Liver (tissue), 9 donors: ENCODE measurements around the gene ANP32B. TPM values are rescaled to one million over a fixed set of nuclear protein-coding genes. Genes with fewer than 3 reads are reported as not detected.

Experiments used
- DNase-seq: peaks from one replicate; pipeline ENCODE4 v3.0.0-alpha.2; 2017; ENCODE audit warnings: low spot score
- H3K27ac ChIP-seq, 2 donors: one replicate each; pipeline ENCODE4 v1.7.0; 2013; ENCODE audit warnings: inconsistent platforms in 2 of 2, low read length in 2 of 2, control low read depth in 1 of 2, low read depth in 1 of 2, mild to moderate bottlenecking in 1 of 2
- H3K27me3 ChIP-seq, 4 donors: one replicate each; pipeline versions ENCODE4 v1.6.1 to v1.7.0; 2013; ENCODE audit warnings: low read length in 3 of 4, inconsistent platforms in 1 of 4, mild to moderate bottlenecking in 1 of 4, moderate library complexity in 1 of 4; ENCODE audit not compliant: control insufficient read depth in 4 of 4, insufficient read depth in 4 of 4
- H3K36me3 ChIP-seq, 4 donors: one replicate each; pipeline versions ENCODE4 v1.6.1 to v1.7.0; 2013; ENCODE audit warnings: low read length in 3 of 4, mild to moderate bottlenecking in 3 of 4, low read depth in 1 of 4, moderate library complexity in 1 of 4; ENCODE audit not compliant: control insufficient read depth in 4 of 4, insufficient read depth in 3 of 4
- H3K4me1 ChIP-seq, 4 donors: one replicate each; pipeline versions ENCODE4 v1.6.1 to v1.7.0; 2013; ENCODE audit warnings: low read length in 3 of 4, mild to moderate bottlenecking in 3 of 4, moderate library complexity in 1 of 4; ENCODE audit not compliant: control insufficient read depth in 4 of 4, insufficient read depth in 4 of 4
- H3K4me3 ChIP-seq, 3 donors: one replicate each; pipeline versions ENCODE4 v1.6.1 to v1.7.0; 2013; ENCODE audit warnings: low read length in 3 of 3, control low read depth in 1 of 3, low read depth in 1 of 3, mild to moderate bottlenecking in 1 of 3
- H3K9ac ChIP-seq, 2 donors: one replicate each; pipeline ENCODE4 v1.7.0; 2013; ENCODE audit warnings: low read length in 2 of 2, mild to moderate bottlenecking in 2 of 2, moderate library complexity in 2 of 2, control low read depth in 1 of 2, low read depth in 1 of 2
- H3K9me3 ChIP-seq, 4 donors: one replicate each; pipeline versions ENCODE4 v1.6.1 to v1.7.0; 2013; ENCODE audit warnings: low read length in 3 of 4; ENCODE audit not compliant: control insufficient read depth in 4 of 4
- ATF3 ChIP-seq: IDR thresholded peaks from 2 replicates; pipeline ENCODE4 v1.6.1; 2016; ENCODE audit warnings: antibody characterized with exemption
- EGR1 ChIP-seq, 2 donors: IDR thresholded peaks; 2 replicates each; pipeline ENCODE4 v1.6.1; 2016 to 2018; ENCODE audit warnings: antibody characterized with exemption in 2 of 2, low read depth in 2 of 2
- FOXA1 ChIP-seq: IDR thresholded peaks from 2 replicates; pipeline ENCODE4 v1.6.1; 2016; ENCODE audit warnings: antibody characterized with exemption
- HNF4A ChIP-seq, 2 donors: conservative IDR thresholded peaks; 2 replicates each; pipeline ENCODE4 v1.6.1; 2016; ENCODE audit warnings: antibody characterized with exemption in 2 of 2, mild to moderate bottlenecking in 2 of 2
- JUND ChIP-seq, 2 donors: IDR thresholded peaks; 2 replicates each; pipeline ENCODE4 v1.6.1; 2016; ENCODE audit warnings: antibody characterized with exemption in 2 of 2
- MAX ChIP-seq: IDR thresholded peaks from 2 replicates; pipeline ENCODE4 v1.6.1; 2016; ENCODE audit warnings: antibody characterized with exemption
- NR2F2 ChIP-seq: IDR thresholded peaks from 2 replicates; pipeline ENCODE4 v1.6.1; 2016; ENCODE audit warnings: antibody characterized with exemption
- REST ChIP-seq: IDR thresholded peaks from 2 replicates; pipeline ENCODE4 v1.6.1; 2016; ENCODE audit warnings: antibody characterized with exemption, mild to moderate bottlenecking
- RXRA ChIP-seq, 2 donors: IDR thresholded peaks; 2 replicates each; pipeline ENCODE4 v1.6.1; 2017 to 2018; ENCODE audit warnings: antibody characterized with exemption in 2 of 2, mild to moderate bottlenecking in 1 of 2
- SP1 ChIP-seq: IDR thresholded peaks from 2 replicates; pipeline ENCODE4 v1.6.1; 2018; ENCODE audit warnings: antibody characterized with exemption, mild to moderate bottlenecking
- TAF1 ChIP-seq: conservative IDR thresholded peaks from 2 replicates; pipeline ENCODE4 v1.6.1; 2016; ENCODE audit warnings: antibody characterized with exemption, mild to moderate bottlenecking
- WGBS: extraction: QIAGEN DNeasy Blood & Tissue Kit; methylation state at CpG from one replicate; pipeline ENCODE4 v1.1.7; 2013; 5-methylcytosine and 5-hydroxymethylcytosine counted together
- polyA plus RNA-seq, 2 donors: library from polyadenylated mRNA; stranded (reverse) in 1 of 2; unstranded in 1 of 2; fragments of 200-250 nt in 1 of 2; fragments of >200 nt in 1 of 2; fragmentation: Nextera tagmentation in 1 of 2; extraction: Ambion mirVana in 1 of 2; gene quantifications; one replicate each; pipeline versions ENCODE4 v1.2.1 to v1.2.3, GENCODE V29; 2013 to 2015
- total RNA-seq, 2 donors: library from RNA; depleted of rRNA; stranded (reverse); fragments of >200 nt; gene quantifications; one replicate each; pipeline ENCODE4 v1.2.3, GENCODE V29; 2014
- TF ChIP-seq, protein P1 (sequence below): fragments of 150-350 bp; IDR thresholded peaks from 2 replicates; pipeline ENCODE4 v1.5.1; 2017; ENCODE audit warnings: improper control_type of control experiment, low read depth, low read length; ENCODE audit not compliant: missing input control
- donor health status: healthy.
- donor health status: healthy.
- donor health status: healthy.
- donor health status: healthy.
- donor health status: healthy.

Gene ANP32B
- total and polyA plus RNA-seq, 4 donors: 4.0 to 39.4 (median 27.0) TPM

DNA sequence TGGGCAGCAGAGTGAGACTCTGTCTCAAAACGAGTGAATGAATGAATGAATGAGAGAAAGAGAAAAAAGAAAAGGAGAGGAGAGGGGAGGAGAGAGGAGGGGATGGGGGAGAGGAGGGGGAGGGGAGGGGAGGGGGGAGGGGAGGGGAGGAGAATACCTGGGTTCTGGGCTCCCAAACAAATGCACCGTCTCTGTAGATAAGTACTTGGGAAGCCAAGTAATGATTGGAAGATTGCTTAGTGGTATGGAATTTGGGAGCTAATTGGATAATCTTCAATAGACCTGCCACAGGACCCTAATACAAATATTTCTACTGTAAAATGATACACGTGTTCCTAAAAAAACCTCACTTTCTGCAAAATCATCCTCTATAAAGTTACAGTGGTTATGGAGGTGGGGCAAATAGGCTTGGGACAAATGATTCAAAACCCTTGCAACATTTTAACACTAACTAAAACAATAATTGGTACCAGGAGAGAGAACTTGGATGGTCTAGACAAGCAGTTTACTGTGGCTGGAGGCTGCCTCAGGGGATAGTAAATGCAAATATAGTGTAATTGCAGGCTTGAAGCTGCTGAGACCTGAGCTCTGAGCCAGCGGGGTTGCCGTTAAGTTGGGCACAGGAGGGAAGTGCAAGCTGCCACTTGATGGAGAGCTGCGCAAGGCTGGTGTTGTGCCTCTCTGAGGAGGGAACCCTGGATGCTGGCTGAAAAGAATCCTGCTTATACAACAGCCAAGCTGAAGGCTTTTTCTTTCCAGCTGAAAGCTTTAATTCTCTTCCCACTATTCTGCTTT, 48.6 kb upstream of the ANP32B start (continued):
- no peak for TF ChIP-seq REST
- TF ChIP-seq ATF3: no peak
- TF ChIP-seq SP1: no peak
- TF ChIP-seq FOXA1: no peak
- TF ChIP-seq NR2F2: no peak
- no peak for TF ChIP-seq EGR1 (IDR thresholded peaks at IDR 0.05; ENCODE audit: low read depth in 2 of 2)
- TF ChIP-seq HNF4A (conservative IDR thresholded peaks at IDR 0.05): no peak

DNA sequence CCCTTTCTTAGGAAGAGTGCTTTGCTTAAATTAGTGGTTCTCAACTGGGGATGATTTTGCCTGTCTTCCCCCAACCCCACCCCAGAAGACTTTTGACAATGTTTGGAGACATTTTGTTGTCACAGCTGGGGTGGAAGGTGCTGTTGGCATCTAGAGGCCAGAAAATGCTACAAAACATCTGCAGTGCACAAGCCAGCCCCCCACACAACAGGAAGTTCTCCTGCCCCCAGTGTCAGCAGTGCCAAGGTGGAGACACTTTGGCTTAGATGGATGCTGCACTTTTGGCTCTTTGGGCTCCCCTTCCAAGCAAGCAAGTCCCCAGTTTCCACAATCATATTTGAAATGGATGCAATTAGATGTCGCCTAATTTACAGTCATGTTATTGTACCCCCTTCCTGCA, 47.9 kb upstream of the ANP32B start:
- Histone ChIP-seq H3K9ac (no peak overlapping the region), H3K4me3 (no peak overlapping the region)
- 68% methylated on average over 1 of the region's 1 CpG for WGBS

More for the DNA sequence above, 47.9 kb upstream of the ANP32B start:
- DNase-seq: no peak
- H3K4me1 ChIP-seq: no peaks in the 10 kb centered on the region
- peaks cover 0 to 2% (median 0%) of the 10 kb centered on the region in 4 donors for H3K27me3 ChIP-seq
- no peaks in the 10 kb centered on the region for H3K36me3 ChIP-seq
- no peak overlapping the region for H3K27ac ChIP-seq
- TF ChIP-seq JUND (IDR thresholded peaks at IDR 0.05): no peak
- no peak for TF ChIP-seq TAF1
- no peak for TF ChIP-seq REST
- no peak for TF ChIP-seq ATF3
- TF ChIP-seq RXRA (IDR thresholded peaks at IDR 0.05): no peak
- TF ChIP-seq, protein P1, sequence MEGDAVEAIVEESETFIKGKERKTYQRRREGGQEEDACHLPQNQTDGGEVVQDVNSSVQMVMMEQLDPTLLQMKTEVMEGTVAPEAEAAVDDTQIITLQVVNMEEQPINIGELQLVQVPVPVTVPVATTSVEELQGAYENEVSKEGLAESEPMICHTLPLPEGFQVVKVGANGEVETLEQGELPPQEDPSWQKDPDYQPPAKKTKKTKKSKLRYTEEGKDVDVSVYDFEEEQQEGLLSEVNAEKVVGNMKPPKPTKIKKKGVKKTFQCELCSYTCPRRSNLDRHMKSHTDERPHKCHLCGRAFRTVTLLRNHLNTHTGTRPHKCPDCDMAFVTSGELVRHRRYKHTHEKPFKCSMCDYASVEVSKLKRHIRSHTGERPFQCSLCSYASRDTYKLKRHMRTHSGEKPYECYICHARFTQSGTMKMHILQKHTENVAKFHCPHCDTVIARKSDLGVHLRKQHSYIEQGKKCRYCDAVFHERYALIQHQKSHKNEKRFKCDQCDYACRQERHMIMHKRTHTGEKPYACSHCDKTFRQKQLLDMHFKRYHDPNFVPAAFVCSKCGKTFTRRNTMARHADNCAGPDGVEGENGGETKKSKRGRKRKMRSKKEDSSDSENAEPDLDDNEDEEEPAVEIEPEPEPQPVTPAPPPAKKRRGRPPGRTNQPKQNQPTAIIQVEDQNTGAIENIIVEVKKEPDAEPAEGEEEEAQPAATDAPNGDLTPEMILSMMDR: no peak
- no peak for TF ChIP-seq EGR1 (IDR thresholded peaks at IDR 0.05; ENCODE audit: low read depth in 2 of 2)
- TF ChIP-seq SP1: no peak
- no peak for TF ChIP-seq MAX
- H3K9me3 ChIP-seq: no peaks in the 10 kb centered on the region
